GM04503 (cell line): ENCODE results near the gene IFT27.
A peak's percentile ranks its signal among the peaks of the same experiment; 100 is the strongest.
"Not testable (repeated sequence)": the region's sequence is repeated elsewhere in the genome, so short reads cannot be mapped to it uniquely, and the experiment has no call there.

Experiments used
- DNase-seq: peaks from one replicate; pipeline ENCODE4 v3.0.0-alpha.2; 2012; ENCODE audit warnings: low read depth

Gene IFT27

DNA sequence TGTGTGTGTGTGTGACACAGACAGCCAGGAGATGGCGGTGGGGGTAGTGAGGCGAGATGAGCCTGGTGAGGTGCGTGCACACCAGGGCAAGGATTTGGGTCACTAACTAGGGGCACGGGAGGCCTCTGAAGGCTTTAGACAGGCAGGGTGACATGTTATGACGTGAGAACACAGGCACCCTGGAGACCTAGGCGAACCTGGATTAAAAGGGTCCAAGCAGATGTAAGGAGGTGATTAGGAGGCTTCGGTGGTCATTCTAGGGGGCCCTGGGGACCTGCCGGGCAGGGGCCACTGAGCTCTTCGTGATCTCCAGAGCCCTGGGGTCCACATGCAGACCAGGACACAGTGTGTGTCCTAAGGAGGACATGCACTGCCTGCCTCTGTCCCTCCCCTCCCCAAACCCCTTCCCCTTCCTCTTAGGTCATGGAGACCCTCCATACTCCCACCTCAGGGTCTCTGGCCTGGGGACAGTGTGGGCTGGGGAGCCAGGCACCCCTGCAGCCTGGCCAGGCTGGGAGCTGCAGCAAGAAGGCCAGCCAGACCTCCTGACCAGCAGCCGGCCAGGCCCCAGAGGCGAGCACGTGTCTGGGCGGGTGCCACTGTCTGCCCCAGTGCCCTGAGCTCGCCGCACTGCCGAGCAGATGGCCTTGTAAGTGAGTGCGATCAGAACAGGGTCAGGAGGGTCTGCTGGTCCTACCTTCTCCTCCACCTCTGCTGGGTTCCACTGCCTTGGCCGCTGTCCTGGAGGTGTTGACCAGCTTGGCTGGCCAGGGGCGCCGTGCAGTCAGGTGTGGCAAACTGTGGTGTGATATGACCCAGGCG, 32.1 kb downstream of the IFT27 start:
- no peak for DNase-seq

DNA sequence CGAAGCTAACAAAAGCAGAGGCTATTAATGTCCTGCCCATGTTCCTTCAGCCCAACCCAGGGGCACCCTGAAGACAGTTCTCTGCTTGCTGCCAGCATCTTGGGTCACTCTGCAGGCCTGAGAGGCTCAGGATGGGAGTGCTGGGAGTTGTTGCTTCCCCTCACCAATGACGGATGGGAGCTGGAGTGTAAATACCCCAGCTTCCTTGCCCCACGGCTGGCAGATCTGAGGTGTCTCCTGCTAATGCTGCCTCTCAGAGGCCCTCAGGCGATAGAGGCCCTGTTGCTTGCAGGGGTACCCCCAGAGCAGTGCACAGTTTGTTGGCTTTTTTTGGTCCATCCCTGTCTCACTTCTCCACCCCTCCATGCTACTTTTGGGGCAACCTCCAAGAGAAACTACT, 32.9 kb downstream of the IFT27 start:
- no peak for DNase-seq

DNA sequence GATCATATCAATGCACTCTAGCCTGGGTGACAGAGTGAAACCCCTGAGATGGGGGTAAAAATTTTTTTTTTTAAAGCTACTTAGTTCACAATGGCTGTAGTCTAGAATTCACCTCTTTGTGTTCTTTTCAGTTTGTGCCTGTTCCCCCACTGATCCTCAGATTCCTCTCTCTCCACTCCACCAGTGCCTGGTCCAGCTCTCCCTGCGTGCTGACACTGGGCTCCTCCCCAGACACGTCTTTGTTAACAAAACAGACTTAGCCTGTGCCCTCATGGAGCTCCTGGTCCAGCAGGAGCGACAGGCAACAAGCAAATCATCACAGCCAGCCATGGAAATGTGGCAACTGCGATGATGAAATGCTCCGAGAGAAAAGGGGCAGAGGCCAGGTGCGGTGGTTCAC, 34.0 kb downstream of the IFT27 start:
- no peak for DNase-seq

DNA sequence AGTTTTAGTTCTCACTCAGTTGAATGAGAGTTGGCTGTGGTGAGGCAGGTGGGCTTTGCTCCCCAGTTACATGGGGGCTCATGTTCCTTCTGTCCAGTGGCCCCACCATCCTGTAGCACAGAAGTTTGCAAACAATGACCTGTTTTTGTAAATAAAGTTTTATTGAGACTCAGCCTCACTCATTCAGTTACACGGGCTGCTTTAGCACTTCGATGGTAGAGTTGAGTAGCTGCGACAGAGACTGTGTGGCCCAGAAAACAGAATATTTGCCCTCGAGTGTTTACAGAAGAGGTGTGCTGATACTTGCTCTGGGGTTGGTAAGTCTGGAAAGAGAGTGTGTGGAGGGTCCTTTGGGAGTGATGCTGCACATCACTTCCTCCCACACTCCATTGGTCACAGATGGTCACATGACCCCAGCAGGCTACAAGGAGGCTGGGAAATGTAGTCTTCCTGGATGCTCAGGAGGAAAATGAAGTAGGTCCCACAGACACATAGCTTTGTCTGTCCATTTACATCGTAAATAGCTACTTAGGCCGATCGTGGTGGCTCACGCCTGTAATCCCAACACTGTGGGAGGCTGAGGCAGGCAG, 34.6 kb downstream of the IFT27 start:
- no peak for DNase-seq

DNA sequence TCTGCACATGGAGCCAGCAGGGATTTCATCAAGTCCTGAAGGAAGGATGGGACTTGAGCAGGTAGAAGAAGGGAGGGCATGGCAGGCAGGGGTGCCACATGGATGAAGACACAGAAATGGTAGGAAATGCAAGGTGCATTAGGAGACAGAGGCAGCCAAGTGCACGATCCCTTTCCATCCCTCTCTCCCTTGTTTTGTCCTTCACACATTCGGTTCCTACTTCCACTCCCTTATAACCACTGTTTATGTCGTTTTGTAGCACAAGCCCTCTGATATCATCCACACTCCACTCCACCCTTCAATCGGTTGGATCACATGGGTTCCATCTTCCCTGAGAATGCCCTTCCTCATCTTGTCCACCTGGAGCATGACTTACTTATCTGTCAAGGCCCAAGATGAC, 35.2 kb downstream of the IFT27 start:
- DNase-seq: no peak

DNA sequence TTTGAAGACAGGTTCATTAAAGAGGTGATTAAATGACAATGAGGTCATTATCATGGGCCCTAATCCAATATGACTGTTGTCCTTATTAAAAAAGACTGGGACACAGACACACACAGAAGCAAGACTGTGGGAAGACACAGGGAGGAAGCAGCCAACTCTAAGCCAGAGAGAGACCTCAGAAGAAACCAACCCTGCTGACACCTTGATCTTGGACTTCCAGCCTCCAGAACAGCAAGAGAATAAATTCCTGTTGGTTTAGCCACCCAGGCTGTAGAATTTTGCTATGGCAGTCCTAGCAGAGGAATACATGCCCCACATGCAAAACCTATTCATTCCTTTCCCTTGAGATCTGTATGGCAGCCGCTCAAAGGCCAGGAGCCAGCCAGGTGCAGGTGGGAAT, 36.7 kb downstream of the IFT27 start:
- DNase-seq: no peak

DNA sequence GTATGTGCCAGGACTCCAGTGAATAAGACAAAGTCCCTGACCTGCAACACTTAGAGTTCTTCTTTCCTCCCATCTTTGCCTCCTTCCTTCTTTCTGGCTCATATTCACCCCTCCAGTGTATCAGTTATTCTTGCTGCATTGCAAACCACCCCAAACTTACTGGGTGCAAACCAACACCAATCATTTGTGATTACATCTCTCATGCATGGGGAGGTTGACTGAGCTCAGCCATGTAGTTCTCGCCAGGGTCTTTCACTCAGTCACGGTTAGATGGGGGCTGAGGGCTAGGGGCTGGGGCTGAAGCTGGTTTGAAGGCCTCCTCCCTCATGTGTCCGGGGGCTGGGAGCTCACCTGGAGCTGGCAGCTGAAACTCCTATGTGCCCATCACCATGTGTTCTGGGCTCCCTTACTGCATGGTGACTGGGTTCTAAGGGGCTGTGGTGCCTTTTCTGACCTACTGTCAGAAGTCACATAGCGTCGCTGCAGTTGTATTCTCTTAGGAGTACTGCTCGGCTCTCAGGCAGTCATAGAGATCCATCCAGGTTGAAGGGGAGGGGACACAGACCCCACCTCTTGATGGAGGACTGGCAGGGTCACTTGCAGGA, 37.4 kb downstream of the IFT27 start:
- no peak for DNase-seq

DNA sequence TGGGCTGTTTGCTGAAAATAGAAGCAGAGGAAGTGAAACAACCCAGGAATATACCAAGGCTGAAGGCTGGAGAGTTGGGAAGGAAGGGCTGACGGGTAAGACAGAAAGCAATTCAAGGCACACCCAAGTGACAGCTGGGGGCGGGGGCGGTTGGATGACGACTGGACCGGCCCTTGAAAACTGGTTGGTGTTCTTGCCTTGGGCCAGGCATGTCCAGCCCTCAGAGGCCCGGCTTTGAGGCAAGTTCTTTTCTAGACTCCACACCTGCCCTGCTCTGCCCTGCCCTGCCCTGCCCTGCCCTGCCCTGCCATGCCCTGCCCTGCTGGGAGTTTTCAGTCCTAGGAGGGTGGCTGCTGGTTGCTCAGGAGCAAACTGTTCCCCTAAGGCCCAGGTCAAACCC, 38.1 kb downstream of the IFT27 start:
- DNase-seq: no peak

DNA sequence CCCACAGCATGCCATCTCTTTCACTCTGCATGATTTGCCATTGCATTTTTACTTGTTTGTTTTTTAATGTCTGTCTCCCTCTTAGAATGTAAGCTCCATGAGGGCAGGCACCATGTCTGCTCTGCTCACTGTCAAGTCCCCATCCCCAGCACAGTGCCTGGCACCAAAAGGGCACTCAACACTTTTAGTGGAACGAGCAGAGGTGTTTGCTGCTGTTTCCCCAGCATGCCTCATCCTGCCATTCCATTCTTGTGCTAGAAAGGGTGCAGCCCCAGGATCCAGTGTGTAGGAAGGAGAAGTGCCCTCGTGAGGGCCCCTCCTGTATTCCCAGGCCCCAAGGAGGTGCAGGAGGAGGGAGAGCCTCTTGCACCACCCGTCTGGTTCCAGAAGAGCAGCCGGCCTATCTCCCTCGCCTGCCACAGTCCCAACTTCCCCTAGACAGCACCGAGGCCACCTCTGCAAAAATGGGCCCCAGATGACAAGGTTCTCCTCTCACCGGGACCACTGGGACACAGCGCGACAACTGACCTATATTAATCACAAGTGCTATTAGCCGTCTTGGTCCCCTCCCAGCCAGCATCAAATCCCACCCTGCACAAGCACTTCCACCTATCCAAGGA, 39.1 kb downstream of the IFT27 start:
- DNase-seq: no peak

DNA sequence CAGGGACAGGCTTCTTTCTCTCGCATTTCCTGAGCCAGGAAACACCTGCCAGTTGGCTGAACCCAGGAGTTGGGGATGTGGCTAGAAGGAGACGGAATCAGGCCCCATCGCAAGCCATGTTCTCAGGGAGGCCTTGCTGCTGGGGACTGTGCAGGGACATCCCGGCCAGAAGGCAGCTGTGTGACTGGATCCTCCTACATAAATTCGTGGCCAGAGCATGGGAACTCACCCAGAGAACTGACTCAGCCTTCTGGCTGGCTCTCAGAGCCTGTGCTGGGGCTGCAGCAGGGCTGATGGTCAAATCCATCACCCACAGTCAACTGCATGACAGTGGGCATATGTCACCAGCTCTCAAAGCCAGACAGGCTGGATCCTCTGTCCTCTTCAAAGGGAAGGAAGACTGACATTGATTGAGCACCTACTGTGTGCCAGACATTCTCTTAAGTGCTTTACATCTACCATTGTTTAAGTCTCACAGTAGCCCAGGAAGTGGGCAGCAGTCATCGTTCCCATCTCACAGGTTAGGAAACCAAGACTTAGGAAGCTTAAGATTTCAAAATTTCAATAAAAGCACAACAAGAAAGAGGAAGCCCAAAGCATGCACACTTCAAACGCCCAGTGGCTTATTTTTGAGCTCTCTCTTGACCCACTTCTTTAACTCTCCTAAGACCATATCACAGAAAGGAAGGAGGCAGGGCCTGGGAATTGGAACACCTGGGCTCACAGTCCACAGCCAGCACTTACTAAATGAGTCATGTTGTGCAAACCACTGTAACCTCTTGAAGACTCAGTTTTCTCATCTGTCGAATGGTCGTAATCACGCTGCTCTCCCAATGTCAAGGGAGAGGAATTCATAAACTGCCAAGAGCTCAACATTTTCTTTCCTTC, 41.5 kb downstream of the IFT27 start:
- DNase-seq: peak; percentile 34

DNA sequence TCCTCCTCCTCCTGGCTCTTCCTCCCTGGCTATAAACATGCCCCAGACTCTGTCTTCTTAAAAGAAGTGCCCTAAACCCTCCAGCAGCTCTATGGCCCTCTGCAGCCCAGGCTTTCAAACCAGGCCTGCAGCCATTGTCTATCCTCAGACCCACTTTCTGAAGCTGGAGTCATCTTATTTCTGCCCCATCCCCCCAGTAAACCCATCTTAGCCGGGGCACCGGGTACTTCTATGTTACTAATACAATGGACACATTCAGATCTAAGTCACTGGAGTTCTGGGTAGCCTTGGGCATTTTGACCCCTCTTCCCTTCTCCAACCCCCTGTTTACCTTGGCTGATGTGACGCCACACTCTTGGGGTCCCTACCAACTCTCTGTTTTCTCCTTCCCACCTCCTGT, 42.6 kb downstream of the IFT27 start:
- DNase-seq: no peak

DNA sequence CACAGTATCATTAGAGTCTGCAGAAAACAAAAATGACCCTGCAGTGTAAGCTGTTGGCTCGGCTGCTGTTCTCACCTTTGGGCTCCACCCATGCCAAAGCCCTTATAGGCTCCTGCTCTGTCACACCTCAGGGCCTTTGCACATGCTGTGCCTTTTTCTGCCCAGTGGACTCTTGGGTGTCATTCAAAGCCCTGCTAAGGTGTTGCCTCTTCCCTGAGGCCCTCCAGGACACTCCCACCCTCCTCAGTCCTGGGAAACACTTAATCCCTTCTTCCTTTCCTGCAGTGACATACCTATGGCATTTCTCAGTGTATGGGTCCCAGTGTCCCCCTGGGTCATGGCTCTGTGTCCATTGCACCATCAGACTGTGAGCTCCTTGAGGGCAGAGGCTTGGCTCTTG, 43.3 kb downstream of the IFT27 start:
- no peak for DNase-seq

DNA sequence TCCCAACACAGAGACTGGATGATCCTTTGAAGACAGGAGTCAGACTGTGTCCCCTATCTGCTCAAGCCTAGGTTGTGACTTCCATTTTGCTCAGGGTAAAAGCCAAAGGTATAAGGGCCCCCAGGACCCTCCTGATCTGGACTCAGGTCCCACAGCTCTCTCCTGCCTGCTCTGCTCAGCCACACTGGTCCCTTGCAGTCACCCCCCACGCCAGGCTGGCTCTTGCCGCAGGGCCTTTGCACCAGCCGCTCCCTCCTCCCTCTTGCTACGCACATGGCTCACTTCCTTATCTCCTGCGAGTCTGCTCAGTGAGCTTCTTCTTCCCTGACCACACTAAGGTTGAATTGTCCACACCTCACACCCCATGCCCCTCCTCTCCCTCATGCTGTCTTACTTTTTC, 44.0 kb downstream of the IFT27 start:
- no peak for DNase-seq

DNA sequence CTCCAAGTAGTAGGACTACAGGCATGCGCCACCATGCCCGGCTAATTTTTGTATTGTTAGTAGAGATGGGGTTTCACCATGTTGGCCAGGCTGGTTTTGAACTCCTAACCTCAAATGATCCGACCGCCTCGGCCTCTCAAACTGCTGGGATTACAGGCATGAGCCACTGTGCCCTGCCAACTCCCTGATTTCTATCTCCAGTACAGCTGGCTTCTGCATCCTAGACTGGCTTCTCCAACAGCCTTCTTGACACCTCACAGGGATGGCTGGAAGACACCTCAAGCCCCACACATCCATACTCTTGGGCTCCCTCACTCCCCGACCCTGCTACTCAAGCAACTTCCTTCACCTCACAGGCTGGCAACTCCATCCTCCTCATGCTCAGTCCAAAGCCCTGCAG, 44.6 kb downstream of the IFT27 start:
- not testable (repeated sequence) for DNase-seq

DNA sequence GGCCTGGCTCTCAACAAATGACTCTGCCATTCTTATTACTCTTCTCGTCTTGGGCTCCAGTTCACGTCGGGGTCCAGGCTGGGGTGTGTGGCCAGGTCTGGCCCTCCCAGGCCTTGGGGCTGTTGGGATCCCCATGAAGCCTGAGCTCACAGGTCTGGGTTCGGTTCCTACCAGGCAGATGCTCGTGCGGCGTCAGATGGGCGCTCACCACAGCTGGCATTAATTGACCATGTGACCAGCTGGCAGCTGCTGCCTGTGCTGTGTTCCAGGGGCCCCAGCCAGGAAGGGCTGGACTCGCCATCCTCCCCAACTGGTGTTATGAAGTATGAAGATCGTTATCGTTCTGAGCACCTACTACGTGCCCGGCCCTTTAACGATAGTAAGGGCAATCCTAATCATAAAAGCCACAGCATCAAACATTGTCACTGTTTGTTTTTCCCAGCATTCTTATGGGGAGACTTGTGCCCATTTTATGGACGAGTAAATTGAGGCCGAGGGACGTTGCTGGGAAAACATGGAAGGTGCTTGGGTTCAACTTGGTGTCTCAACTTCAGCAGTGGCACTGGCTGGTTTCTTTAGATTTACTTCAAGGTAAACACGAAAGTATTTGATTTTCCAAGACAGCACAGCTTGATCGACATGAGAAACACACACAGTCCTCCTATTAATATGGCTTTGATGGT, 45.6 kb downstream of the IFT27 start:
- DNase-seq: no peak

DNA sequence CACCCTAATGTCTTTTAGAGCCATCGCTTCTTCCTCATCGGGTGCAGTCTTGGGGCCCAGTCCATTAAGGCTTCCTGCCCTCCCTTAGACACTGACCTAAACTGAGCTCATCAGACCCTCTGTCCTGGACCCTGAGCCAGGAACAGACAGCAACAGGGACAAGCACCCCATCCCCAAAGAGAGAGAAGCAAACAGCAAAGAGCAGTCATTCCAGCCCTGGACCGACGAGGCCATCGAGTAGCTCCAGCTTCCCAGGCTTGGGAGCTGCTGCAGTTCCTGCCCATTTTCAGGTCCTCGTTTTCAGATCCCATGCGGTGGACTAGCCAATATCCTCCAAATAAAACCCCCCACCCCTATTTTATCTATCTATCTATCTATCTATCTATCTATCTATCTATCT, 46.6 kb downstream of the IFT27 start:
- no peak for DNase-seq

DNA sequence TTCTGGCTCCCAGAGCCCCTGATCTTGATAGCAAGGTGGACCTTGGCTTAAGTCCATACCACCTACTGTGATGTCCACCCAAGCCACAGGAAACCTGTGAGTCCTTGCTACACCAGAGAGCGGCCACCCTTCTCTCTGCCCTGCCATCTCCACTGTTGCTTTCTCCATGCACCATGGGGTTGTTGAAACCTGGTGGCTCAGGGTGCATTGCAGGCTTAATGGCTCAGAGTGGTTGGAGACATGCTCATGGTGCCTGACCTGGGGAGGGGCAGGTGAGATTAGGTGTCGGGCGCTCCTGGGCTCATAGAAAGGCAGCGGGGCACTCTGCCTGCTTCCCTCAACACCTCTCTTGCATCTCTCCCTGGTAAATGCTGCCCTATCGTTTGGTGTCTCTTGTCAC, 47.4 kb downstream of the IFT27 start:
- DNase-seq: no peak

DNA sequence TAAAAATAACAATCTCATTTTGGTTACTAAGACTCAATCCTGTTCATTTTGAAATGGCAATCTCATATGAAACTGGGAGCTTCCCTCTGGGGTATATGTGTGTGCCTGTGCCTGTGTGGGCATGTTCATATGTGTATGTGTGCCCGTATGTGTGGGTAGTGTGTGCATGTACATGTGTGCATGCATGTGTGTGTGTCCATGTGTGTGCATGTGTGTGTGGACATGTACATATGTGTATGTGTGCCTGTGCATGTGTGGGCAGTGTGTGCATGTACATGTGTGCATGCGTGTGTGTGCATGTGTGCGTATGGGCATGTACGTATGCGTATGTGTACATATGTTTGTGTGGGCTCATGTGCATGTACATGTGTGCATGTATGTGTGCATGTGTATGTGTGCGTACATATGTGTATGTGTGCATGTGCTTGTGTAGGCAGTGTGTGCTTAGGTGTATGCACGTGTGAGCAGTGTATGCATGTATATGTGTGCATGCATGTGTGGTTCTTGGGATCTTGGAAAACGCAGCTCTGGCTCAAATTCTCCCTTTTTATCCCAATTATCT, 47.9 kb downstream of the IFT27 start:
- no peak for DNase-seq

DNA sequence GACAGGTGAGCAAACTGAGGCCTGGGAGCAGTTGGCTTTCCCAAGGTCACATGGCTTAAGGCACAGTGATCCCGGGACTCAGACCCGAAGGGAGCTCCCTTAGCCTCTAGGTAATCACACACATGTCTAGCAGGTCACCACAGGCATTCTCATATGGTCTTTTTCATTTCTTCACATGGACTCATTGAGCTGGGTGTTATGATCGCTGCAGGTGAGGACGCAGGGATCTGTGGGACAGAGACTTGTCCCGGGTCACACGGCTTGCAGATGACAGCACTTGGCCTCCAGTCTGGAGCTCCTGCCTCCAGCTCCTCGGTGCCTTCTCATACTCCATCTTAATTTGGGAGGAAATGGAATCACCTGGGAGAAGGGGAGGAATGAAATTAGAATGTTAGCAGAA, 48.8 kb downstream of the IFT27 start:
- no peak for DNase-seq

DNA sequence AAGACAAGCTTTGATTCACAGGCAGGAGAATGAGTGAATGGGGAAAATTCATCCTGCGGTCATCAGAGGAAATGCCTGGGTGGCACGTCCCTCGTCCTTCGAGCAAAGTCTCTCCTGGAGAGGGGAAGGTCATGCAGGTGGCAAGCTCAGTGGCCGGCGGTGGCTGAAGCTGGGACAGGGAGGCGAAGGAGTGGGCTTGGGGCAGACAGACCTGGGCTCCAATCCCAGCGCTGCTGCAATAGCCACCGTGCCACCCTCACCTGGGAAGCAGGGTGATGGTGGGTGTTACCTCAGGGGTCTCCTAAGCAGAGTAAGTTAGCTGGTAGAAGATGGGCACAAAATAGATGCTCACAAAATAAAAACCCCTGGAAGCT, 49.9 kb downstream of the IFT27 start:
- DNase-seq: no peak

DNA sequence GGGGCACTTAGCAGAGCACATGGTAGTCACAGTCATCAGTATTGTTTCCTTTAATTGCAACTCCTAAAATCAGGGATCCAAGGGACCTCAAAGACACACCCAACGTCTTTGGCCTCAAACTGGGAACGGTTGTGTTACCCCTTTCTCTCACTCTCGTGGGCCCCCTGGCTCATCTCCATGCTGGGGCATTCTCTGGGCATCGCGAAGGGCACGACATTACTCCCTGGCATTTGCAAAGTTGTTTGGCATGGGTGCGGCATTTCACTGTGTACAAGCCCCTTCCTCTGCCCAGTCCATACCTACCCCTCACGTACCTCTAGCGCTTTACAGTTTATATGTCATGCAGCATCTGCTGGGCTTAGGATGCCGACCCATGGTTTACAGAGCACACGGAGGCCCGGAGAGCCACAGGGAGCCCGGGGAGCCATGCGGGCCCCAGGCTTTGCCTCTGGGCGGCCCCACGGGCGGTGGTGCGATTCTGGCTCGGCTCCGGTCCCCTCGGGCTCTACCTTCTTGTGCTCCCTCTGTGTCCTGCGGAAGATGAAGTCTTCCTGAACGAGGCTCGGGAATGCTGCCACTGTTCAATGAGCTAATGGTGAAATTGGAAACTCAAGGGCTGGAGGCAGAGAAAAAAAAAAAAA, 50.4 kb downstream of the IFT27 start:
- no peak for DNase-seq
